ENCODE data around the gene GPR150.
A peak's percentile ranks its signal among the peaks of the same experiment; 100 is the strongest.
"Not testable (repeated sequence)": the region's sequence is repeated elsewhere in the genome, so short reads cannot be mapped to it uniquely, and the experiment has no call there.

GPR150 gene

DNA sequence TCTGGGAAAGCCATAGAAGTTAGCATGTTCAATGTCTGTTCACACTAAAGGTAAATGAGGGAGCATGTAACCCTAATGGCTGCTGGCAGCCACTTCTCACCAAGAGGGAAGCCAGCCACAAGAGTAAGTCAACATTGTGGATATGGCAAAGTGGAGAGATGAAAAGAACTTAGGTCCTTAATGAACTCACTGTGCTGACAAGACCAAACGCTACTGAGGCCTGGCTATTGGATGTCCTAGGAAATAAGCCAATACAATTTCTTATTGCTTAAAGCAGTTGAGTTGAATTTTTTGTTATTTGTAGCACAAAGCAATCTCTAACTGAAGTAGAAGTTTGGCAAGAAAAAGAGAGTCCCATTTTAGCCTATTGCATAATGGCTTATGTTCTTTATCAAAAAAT lies 6.8 kb downstream of the GPR150 start:
- DNase-seq, result no peak

GRCh38 chr5:95627971-95628810 lies 8.3 kb downstream of the GPR150 start:
- no peak for DNase-seq

DNA sequence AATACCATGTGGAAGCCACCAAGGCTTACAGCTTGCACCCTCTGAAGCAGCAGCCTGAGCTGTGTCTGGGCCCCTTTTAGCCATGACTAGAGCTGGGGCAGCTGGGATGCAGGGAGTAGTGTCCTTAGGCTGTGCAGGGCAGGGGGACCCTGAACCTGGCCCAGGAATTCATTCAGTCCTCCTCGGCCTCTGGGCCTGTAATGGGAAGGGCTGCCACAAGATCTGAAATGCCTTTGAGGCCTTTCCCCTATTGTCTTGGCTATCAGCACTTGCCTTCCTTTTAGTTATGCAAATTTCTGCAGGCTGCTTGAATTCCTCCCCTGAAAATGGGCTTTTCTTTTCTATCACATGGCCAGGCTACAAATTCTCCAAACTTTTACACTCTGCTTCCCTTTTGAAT lies 9.0 kb downstream of the GPR150 start:
- no peak for DNase-seq

DNA sequence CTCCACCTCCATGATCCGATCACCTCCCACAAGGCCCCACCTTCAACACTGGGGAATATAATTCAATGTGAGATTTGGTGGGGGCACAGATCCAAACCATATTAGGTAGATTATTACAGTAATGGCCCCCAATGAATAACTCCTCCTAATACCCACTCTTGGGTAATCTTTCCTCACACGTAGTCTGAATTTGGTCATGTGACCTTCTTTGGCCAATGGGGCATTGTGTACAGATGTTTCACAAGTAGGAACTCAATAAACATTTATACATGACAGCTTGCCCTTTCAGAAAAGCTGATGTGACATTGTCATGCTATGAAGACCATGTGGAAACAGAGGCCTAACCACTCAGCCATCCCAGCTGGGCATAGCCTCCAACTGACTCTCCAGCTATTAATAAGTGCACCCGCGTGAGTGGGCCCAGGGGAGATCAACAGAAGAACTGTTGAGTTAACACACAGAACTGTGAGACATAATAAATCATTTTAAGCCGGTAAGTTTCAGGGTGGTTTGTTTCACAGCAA lies 10.6 kb downstream of the GPR150 start:
- DNase-seq, result no peak

GRCh38 chr5:95631255-95631958 lies 11.5 kb downstream of the GPR150 start:
- DNase-seq, result no peak

DNA sequence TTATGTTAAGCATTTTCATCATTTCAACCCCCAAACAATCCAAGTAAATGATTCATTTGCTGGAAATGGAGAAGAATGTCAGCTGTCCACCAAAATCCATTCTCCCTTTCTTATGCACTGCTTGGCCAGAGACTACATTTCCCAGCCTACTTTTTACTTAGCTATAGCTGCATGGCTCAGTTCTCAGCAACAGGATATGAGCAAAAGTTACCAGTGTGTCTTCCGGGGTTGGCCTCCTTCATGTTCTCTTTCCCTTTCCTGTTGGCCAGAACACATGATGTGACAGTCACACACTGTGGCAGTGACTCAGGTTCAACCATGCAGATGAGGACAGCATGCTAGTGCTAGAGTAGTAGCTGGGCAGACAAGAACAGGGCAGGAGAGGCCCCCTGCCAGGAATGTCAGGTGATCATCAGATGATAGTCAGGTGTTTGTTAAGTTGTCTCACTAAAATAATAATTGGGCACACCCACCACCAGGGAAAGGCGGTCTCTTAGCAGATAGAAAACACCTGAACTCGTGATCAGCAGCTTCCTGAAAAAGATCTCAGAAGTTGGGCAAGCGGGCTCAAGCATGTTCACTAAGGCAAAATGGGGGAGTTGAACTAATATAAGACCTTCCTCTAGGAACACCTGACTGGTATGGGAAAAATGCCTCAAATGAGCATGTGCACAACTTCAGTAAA lies 12.2 kb downstream of the GPR150 start:
- no peak for DNase-seq

GRCh38 chr5:95632942-95633341 lies 13.1 kb downstream of the GPR150 start:
- DNase-seq, result not testable (repeated sequence)

GRCh38 chr5:95633671-95634070 lies 13.8 kb downstream of the GPR150 start:
- no peak for DNase-seq

GRCh38 chr5:95634081-95634480 lies 14.2 kb downstream of the GPR150 start:
- DNase-seq, result no peak

GRCh38 chr5:95638632-95639031 lies 18.7 kb downstream of the GPR150 start:
- DNase-seq, result no peak

GRCh38 chr5:95641741-95642220 lies 21.9 kb downstream of the GPR150 start:
- DNase-seq, result no peak

GRCh38 chr5:95643152-95643551 lies 23.3 kb downstream of the GPR150 start:
- DNase-seq, result no peak

DNA sequence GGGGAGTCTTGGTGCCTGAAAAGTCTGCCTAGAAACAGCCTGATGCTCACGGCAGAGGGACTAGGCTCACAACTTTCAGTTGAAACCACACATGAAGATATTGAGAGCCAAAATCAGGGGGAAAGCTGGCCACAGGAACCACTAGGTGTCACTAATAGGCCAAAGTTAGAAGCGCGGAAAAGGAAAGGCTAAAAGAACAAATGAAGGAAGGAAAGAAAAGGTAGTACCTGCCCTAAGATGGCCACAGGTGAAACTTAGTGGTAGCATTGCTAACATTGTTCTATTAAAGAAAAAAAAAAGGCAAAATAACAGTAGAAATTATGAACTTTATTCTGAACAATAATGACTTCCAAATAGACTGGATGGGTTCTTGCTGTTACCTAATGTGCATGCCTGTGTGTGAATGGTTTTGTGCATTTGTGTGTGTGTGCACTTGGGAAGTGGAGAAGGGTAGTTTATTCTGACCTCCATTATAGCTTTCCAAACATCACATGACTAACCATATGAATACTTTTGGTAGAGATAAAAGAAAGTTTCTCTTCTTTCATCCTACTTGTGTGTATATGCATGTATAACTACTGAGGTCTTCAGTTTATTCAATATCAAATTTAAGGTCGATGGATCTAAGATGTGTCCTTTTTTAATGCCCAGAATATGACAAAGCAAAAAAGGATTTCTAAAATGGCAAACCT lies 24.6 kb downstream of the GPR150 start:
- peak; percentile 29 for DNase-seq

DNA sequence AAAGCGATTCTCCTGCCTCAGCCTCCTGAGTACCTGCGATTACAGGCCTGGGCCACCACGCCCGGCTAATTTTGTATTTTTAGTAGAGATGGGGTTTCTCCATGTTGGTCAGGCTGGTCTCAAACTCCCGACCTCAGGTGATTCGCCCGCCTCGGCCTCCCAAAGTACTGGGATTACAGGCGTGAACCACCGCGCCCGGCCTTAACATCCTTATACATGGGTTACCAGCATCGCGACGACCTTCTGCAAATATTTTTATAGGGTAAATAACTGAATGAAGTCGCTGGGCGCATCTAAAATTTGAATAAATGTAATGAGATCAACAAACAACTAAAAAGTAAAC lies 26.3 kb downstream of the GPR150 start:
- DNase-seq, result not testable (repeated sequence)

- peak; percentile 82 for DNase-seq
Measured at GRCh38 chr5:95646569-95647431, 26.9 kb downstream of the GPR150 start, which contains the start of gene RFESD. TSS of gene RFESD (plus strand) at chr5:95646777. CDS start at chr5:95652272, 5,495 bp downstream.

- no peak for DNase-seq
Measured at GRCh38 chr5:95647886-95648860, 28.3 kb downstream of the GPR150 start.

DNA sequence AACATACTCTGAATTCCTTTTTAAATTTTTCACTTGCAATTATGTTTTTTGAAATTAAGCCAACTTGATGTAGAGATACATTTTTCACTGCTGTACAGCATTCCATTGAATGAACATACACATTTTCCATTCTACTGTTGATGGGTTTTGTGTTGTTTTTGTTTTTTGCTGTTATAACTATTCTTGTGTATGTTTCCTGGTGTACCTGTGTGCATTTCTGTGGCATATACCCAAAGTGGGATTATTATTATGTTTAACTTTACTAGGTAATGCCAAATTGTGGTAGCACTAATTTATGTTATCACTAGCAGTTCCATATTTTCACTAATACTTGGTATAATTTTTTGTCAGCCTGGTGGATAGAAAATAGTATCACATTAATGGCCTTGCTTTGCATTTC lies 29.4 kb downstream of the GPR150 start:
- DNase-seq, result no peak

- no peak for DNase-seq
Measured at GRCh38 chr5:95649842-95650620, 30.1 kb downstream of the GPR150 start.

DNA sequence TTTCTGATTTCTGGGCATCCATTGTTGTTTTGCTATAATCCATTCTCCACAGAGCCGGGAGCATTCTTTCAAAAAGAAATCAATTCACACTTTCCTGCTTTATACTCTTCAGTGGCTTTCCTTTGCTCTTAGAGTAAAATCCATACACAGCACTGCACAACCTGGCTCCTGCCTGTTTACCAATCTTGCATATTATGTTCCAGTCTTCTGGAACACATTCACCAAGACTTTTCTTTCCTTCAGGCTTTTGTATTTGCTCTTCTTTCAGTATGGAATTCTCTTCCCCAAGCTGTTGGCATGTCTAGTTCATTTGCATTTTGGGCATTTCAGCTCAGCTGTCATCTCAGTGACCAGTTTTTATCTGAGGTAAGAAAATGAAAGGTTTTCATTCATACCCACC lies 33.0 kb downstream of the GPR150 start:
- no peak for DNase-seq

GRCh38 chr5:95654196-95654595 lies 34.3 kb downstream of the GPR150 start:
- DNase-seq, result no peak
